Karpas-422 (cell line): Measurements from ENCODE around the gene AFDN. TPM values are rescaled to one million over a fixed set of nuclear protein-coding genes. Genes with fewer than 3 reads are reported as not detected.

ENCODE experiments used
- total RNA-seq: library from RNA; depleted of rRNA; stranded (reverse); fragments of >200 nt; shearing (Covaris generic); gene quantifications from 2 replicates; pipeline ENCODE4 v1.2.3, GENCODE V29; 2014; ENCODE audit warnings: low replicate concordance; rRNA removed

AFDN gene
- total RNA-seq, 1 experiment from 2014 or later, result 21.0 TPM

Other genes with a start within 250 kb of the AFDN start
- gene KIF25, start 170.8 kb downstream of the AFDN start, total RNA-seq, result not detected in 2 replicates